Stimulated activated CD4-positive, alpha-beta T cell treated with anti-CD3 and anti-CD28 coated beads, Interleukin-15, amount 100 ng/mL, for 24 hours (primary cell): ENCODE data around the gene ANKRD40.
"Not testable (repeated sequence)": the region's sequence is repeated elsewhere in the genome, so short reads cannot be mapped to it uniquely, and the experiment has no call there.

Experiments
- DNase-seq: peaks from one replicate; pipeline ENCODE4 v3.0.0-alpha.2; 2020

The ANKRD40 gene

DNA sequence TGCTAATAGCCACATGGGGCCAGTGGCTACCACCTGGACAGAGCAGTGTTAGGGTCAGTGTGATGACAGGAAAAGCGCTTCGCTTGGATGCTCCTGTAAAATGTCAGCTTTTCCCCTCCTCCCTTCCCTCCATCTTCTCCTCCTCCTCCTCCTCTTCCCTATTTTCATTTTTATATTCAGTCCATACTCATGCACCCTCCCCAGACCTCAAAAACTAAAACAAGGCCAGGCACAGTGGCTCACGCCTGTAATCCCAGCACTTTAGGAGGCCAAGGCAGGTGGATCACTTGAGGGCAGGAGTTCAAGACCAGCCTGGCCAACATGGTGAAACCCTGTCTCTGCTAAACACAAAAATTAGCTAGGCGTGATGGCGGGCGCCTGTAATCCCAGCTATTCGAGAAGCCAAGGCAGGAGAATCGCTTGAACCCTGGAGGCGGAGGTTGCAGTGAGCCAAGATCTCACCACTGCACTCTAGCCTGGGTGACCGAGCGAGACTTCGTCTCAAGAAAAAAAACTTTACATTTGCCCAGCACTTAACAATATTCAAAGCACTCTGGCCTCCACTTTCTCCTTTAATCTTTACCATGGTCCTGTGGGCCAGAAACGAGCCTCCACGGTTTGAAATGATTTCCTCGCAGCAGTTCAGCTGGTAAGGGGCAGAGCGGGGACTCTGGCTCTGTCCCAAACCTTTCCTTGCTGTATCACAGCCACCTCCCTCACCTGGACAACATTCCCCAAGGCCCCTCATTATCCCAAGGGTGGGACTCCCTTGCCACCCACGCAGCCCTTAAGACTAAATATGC is 21.8 kb downstream of the ANKRD40 start:
- DNase-seq = no peak

DNA sequence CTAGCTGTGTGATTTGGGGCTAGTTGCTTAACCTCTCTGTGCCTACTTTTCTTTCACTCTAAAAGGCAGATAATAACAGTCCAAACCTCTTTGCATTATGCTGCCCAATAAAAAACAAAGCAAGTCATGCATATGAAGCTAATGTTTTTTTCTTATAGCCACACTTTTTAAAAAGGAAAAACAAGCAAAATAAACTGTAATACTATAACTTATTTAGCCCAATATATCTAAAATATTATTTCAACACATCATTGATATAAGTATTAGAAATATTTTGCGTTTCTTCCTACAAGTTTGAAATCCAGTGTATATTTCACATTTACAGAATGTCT is 22.4 kb downstream of the ANKRD40 start:
- DNase-seq = no peak

DNA sequence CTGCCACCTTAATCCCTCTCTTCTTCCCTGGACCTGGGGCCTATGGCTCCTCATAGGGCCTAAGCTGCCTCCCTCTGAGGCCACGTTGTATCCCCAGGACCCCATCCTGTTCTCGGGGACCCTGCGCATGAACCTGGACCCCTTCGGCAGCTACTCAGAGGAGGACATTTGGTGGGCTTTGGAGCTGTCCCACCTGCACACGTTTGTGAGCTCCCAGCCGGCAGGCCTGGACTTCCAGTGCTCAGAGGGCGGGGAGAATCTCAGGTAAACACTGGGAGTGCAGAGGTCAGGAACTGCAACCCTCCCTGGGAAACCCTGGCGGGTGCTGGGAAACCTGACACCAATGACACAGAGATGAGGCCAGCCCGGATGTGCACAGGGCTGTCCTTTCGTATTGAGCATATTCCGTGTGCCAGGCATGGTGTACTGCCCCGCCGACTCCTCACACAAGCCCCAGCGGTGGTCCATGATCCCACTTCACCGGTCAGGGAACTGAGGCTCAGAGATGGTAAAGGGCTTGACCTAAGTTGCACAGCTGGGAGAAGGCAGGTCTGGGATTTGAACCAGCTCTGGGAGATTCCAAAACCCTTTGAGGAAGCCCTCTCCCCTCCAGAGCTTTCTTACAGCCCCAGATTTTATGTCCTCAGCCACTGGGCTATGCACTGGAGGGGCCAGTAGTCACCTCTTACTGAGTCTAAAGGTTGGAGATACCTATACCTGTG is 22.9 kb downstream of the ANKRD40 start:
- no peak for DNase-seq

GRCh38 chr17:50684288-50684611 is 23.5 kb downstream of the ANKRD40 start:
- no peak for DNase-seq

GRCh38 chr17:50683434-50684287 is 24.1 kb downstream of the ANKRD40 start:
- DNase-seq = no peak

DNA sequence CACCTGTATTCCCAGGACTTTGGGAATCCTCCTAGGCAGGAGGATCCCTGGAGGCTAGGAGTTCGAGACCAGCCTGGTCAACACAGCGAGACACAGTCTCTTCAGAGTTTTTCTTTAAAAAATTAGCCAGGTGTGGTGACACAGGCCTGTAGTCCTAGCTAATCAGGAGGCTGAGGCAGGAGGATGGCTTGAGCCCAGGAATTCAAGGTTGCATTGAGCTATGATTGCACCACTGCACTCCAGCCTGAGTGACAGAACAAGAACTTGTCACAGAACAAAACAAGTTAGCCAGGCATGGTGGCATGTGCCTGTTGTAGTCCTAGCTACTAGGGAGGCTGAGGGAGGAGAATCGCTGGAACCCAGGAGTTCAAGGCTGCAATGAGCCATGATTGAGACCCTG is 24.8 kb downstream of the ANKRD40 start:
- DNase-seq = no peak

- no peak for DNase-seq
These were observed 25.3 kb downstream of the ANKRD40 start for GRCh38 chr17:50682441-50682840.

DNA sequence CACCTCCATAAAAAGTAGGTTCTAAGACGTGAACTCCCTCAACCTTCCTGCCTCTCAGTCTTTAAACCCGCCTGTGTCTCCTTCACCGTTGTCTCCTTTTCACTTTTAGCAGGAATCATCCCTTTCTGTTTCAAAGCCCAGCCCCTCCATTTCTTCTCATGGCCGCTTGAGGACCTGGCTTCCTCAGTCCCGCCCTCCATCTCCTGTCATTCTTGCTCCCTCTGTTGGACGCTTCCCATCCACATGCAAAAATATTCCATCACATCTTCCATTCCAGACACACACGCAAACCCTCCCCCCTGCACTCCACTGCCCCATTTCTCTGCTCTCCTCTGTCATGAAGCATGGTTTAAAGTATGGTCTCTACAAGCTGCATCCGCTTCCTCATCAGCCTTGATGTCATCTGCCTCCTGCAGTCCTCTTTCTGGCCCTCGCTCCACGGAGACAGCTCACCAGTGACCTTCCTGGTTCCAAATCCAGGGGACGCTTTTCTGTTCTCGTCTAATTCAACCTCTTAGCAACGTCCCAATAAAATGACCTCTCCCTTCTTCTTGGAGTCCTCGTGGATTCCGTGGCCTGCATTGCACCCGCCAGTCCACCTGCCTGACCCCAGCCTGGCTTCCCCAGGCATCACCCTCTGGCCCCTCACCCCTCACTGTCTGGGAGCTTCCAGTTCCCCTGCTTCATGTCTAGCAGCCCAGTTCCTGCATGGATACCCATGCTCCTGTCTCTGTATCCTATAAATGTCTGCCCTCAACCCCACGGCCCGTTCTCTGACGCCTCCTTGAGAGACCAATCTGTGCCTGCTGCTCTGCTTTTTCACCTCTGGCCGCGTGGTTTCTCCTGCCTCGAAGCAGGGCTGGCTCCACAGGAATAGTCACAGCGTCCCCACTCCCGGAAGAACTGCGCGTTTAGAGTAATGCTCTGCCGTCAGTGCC is 26.2 kb downstream of the ANKRD40 start:
- DNase-seq = peak; percentile 25

GRCh38 chr17:50680543-50681262 is 27.0 kb downstream of the ANKRD40 start:
- not testable (repeated sequence) for DNase-seq

DNA sequence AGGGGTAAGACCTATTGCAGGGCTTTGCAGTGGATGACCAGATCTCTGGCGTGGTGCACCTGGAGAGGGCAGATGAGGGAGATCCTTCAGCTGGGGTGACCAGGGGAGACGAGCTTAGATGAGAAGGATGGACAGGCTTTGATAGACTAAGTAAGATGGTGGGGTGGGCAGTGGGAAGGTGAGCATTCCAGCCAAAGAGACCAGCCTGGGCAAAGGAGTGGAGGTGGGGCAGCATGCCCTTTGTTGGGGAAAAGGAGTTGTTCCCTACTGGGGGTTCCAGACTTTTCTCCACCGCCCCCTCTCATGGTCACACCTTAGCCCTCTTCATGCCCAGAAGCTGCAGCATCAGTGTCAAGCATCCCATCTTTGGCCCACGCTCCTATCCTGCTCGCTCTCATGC is 27.6 kb downstream of the ANKRD40 start:
- DNase-seq = no peak

GRCh38 chr17:50679008-50679544 is 28.6 kb downstream of the ANKRD40 start:
- no peak for DNase-seq

- DNase-seq = no peak
These were observed 29.8 kb downstream of the ANKRD40 start for GRCh38 chr17:50677851-50678375.

DNA sequence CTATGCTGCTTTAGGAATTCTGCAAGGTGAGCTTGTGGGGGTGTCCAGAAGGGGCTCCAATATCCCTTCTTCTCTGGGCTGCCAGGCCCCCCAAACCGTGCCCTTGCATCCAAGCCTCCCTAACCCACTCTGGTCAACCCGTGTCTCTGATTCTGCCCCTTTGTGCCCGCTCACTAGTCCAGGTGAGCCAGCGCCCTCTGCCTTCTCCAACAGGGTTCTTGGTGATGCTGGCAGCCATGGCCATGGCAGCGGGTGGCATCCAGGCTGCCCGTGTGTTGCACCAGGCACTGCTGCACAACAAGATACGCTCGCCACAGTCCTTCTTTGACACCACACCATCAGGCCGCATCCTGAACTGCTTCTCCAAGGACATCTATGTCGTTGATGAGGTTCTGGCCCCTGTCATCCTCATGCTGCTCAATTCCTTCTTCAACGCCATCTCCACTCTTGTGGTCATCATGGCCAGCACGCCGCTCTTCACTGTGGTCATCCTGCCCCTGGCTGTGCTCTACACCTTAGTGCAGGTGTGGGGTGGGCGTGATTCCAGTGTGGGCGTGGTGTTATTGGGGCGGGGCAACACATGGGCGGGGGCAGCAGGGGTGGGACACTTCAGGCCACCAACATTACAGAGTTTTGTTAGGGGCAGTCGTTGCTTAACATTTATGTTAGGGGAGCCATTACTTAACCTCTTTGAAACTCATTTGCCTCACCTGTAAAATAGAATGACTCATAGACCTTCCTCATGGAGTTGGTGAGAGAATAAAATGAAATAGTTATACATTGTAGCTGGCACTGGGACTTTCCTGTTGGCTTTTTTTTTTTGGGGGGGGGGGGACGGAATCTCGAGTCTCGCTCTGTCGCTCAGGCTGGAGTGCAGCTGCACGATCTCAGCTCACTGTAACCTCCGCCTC is 31.4 kb downstream of the ANKRD40 start:
- no peak for DNase-seq

GRCh38 chr17:50675627-50676026 is 32.1 kb downstream of the ANKRD40 start:
- DNase-seq = no peak

GRCh38 chr17:50675190-50675589 is 32.5 kb downstream of the ANKRD40 start:
- no peak for DNase-seq

DNA sequence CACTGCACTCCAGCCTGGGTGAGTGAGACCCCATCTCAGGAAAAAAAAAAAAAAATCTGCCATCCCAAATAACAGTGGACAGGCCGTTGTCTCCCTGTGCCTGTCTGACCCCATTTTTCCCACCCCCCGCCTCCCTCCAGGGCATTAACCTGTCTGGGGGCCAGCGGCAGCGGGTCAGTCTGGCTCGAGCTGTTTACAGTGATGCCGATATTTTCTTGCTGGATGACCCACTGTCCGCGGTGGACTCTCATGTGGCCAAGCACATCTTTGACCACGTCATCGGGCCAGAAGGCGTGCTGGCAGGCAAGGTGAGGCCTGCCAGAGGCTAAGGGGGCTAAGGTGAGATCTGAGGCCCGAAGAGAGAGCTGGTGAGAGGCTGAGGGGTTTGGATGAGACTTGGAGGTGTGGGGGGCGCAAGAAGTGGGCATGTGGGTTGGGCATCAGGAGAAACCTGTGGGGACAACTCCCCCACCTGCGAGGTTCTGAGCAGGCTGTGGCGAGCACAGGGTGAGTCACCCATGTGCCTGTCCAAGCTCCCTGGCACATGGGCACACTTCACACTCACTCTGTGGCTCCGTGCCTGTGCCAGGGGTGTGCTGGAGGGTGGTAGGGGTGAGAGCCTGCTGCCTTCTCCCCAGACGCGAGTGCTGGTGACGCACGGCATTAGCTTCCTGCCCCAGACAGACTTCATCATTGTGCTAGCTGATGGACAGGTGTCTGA is 34.7 kb downstream of the ANKRD40 start:
- no peak for DNase-seq

DNA sequence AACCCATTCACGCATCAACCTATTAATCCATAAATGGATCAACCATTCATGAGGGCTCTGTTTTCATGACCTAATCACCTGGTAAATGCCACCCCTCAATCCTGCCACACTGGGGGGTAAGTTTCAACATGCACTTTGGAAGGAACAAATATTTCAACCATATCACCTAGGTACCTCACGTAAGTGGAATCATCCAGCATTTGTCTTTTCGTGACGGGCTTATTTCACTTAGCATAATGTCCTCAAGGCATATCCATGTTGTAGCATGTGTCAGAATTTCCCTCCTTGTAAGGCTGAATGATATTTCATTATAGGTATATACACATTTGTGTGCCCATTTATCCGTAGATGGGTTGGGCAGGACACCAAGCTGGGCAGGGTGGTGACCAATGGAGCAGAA is 35.6 kb downstream of the ANKRD40 start:
- DNase-seq = no peak

- DNase-seq = no peak
These were observed 38.7 kb downstream of the ANKRD40 start for GRCh38 chr17:50668838-50669581.
